ENCODE data around the gene EPB42.
A peak's percentile ranks its signal among the peaks of the same experiment; 100 is the strongest.
"Not testable (repeated sequence)": the region's sequence is repeated elsewhere in the genome, so short reads cannot be mapped to it uniquely, and the experiment has no call there.

Gene EPB42

DNA sequence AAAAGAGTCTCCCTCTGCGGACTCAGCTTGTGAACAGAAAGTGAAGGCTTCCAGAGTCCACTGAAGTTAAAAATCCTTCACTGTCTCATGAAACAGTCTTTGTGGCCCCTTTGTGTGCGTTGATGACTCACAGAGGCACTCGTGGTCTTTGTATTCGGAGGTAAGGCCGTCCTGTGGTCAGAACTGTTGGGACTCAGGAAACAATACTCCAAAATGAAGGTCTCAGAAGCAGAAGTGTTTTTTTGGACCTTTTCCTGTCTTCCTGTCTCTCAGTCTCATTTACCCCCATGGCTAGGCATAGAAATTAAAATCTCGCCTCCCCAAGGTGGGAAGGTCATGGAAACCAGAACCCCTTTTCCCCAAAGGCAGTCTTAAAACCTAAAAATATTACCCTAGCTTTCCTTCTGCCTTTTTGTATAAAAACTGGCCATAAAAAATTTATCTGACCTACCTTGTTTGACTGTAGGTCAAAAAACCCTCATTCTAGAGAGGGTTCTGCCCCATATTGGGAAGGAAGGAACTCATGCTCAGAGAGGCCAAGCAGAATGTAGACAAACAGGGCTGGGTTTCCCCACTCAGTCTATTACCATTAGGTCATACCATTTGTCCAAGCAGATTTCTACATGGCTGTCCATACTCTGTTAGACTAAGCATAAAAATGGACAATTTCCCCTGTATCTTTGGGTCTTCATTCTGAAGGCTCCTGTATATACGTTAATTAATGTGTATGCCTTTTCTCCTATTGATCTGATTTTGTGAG lies 19.1 kb upstream of the EPB42 start:
- DNase-seq = peak; percentile 63

DNA sequence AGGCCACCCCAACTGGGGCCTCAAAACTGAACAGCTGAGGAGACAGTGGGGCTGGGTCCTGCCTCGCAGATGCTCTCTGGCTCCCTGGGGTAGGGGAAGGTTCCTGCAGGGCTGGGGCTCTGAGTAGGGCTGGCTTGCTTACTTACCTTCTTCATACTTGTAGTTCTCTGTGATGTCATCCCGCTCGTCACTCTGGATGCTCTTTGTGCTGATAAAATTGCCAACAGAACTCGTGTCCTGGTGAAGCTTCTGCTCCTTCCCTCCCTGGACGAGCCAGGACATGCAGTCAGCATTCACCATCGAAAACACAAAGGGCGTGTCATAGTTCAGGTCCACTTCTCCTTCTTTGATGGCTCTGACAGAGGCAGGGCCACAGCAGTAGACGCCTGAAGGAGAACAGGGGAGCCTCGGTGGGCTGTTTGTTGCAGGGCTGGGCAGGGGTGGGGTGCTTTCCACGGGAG lies 17.9 kb upstream of the EPB42 start:
- DNase-seq = no peak

DNA sequence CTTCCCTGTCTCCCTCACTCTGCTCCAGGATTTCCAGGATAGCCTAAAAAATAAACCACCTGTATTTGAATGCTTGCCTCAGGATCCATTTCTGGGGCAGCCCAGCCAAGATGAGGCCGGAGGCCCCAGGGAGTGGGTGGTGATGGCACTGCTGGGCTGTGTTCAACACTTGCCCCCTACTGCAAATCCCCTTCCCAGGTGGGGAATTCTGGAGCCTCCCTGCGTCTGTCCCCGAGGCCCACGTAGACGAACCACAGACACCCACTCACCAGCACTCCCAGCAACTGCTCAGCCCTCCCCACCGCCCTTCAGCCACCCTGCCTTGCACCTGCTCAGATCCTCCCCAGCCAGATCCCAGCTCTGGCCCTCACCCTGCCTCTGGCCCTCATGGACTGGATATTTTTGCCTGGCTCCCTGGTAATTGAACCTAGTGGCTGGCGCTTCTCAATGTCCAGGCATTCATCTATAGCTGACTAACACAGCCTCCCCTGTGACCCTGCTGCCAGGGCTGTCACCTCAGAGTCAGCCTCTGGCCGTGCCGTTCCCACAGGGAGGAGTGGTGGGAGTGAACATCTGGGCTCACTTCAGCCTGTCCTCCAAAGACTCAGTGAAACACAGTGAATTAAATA lies 17.1 kb upstream of the EPB42 start:
- DNase-seq = no peak

DNA sequence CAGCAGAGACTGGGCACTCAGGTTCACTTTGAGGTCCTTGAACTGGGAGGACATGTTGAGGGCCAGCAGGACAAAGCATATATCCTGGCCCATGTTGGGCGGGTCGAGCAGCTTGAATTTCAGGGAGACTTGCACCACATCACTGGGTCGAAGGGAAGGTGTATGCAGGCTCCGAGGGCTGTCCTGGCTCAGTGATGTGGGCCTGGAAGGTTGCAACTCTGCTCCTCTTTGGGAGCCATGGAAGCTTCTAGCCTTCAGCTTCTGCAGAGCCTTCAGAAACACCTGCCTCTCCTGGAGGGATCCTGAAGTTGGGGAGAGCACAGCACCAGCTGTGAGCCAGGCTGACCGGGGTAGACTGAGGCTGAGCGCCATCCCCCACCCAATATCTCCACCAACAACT lies 14.7 kb upstream of the EPB42 start:
- DNase-seq = no peak

DNA sequence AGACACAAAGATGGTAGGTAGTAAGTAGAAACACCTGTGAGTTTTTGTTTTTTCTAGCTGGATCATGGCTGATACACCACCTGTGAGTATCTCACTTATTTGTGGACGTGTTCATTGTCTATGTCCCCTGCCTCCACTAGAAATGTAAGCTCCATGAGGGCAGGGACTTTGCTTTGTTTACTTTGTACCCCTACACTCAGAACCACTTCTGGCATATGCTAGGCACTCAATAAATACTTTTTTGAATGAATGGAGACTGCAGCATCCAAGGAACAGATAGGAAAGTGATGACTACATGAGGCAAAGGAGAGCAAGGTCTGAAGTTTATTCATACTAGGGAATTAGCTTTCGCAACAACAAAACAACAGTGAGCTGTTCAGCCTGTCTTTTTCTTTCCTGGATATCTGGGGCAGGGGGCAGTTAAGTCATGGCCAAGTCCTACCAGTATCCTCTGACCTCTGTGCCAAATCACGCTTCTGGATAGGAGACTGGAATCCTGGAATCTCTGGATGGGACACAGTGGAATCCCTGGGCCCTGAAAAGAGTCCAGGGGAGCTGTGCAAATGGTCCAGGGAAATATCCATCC lies 11.6 kb upstream of the EPB42 start:
- no peak for DNase-seq

DNA sequence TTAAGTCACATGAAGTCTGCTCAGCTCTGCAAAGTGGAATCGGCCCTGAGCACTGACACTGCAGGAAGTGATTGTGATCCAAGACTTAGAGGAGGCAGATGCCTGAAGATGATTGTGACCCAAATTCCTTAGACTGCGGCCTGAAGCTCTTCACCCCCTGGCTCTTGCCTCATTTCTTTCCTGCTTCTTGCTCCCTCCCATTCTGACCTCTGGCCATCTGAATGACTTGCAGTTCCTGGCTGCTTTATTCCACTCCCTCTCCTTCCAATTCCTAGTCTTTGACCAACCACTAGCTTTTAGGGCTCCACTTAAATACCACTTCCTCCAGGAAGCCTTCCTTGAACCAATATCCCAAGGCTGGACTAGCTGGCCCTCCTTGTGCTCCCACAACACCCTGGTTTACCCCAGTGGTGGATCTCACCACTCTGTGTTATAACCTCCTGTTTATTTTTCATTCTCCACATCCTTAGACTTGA lies 9.9 kb upstream of the EPB42 start:
- peak; percentile 36 for DNase-seq

DNA sequence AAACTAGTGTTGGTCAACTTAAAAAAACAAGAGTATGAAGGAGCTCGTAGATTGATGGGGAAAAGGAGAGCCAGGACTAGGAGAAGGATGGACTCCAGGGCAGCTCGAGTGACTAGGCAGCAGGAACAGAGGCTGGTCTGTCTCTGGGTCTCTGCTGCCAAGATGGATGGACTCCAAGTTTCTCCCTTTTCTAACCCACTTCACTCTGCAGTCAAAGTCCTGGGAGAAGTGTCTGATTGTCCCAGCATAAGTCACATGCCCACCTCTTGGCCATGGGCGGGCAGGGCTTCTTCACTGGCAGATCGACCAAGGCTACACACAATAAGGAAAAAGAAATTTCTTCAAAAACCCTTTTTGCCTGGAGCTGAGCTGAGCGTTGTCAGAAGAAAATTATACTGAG lies 9.2 kb upstream of the EPB42 start:
- DNase-seq = no peak

DNA sequence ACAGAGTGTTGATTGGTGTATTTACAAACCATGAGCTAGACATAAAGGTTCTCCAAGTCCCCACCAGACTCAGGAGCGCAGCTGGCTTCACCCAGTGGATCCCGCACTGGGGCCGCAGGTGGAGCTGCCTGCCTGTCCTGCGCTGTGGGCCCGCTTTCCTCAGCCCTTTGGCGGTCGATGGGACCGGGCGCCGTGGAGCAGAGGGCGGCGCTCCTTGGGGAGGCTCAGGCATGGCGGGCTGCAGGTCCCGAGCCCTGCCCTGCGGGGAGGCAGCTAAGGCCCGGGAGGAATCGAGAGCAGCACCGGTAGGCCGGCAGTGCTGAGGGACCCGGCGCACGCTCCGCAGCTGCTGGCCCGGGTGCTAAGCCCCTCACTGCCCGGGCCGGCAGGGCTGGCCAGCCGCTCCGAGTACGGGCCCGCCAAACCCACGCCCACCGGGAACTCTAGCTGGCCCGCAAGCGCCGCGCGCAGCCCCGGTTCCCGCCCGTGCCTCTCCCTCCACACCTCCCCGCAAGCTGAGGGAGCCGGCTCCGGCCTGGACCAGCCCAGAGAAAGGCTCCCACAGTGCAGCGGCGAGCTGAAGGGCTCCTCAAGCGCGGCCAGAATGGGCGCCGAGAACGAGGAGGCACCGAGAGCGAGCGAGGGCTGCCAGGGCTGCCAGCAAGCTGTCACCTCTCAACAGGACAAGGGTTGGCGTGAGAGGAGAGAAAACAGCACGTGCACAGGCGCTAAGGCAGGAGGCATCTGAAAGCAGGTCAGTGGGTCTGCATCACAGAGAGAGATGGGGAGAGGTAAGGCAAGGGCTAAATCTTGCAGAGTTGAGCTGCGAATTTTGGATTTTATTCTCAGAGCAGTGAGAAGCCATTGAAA lies 5.9 kb upstream of the EPB42 start:
- DNase-seq = no peak

DNA sequence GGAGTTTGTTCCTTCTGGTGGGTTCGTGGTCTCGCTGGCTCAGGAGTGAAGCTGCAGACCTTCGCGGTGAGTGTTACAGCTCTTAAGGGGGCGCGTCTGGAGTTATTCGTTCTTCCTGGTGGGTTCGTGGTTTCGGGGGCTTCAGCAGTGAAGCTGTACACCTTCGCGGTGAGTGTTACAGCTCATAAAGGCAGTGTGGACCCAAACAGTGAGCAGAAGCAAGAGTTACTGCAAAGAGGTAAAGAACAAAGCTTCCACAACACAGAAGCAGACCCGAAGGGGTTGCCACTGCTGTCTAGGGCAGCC lies 5.1 kb upstream of the EPB42 start:
- not testable (repeated sequence) for DNase-seq

DNA sequence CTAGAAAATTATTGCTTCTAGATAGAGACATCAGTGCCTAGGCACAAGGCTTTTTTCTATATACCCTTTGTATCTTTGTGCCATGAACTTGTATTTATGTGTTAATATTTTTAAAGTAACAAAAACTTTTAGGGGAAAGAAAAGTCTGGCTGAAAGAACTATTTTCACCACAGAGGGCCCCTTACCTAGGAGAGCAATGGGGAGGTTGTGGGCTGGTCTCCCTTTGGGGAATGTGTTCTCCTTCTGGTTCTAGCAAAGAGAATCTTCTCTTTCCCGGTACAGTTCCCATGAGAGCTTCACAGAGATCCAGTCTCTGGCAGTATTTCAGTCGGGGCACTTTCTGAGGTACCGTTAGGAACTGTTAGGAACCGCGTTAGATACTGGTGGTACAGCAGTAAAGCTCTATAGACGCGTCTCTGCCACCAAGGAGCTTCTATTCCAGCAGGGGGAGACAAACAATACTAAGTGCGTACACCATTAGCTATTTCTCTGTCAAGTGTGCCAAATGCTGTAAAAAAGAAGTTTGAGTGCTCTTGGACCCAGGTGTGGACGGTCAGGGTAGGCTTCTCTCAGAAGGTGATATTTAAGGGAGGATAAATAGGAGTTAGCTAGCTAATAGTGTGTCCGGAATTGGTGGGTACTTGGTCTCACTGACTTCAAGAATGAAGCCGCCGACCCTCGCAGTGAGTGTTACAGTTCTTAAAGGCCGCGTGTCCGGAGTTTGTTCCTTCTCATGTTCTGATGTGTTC lies 4.6 kb upstream of the EPB42 start:
- peak; percentile 96 for DNase-seq

DNA sequence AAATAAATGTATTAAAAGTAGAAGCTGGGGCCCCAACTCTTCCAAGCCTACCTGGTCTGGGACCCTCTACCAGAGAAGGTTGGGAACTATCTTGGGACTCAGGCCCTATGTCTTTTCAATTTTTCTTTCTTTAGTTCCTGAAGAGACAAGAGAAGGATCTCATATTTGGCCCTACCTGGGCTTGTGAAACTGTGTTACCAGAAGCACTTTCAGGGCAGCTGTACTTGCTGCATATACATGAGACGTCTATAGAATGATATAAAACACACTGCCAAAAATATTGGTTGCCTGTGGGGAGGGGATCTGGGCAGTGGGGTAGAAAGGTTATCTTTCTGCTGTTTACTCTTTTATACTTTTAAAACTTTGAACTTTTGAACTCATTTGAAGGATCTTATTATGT lies 604 bp upstream of the EPB42 start:
- DNase-seq = peak; percentile 78

DNA sequence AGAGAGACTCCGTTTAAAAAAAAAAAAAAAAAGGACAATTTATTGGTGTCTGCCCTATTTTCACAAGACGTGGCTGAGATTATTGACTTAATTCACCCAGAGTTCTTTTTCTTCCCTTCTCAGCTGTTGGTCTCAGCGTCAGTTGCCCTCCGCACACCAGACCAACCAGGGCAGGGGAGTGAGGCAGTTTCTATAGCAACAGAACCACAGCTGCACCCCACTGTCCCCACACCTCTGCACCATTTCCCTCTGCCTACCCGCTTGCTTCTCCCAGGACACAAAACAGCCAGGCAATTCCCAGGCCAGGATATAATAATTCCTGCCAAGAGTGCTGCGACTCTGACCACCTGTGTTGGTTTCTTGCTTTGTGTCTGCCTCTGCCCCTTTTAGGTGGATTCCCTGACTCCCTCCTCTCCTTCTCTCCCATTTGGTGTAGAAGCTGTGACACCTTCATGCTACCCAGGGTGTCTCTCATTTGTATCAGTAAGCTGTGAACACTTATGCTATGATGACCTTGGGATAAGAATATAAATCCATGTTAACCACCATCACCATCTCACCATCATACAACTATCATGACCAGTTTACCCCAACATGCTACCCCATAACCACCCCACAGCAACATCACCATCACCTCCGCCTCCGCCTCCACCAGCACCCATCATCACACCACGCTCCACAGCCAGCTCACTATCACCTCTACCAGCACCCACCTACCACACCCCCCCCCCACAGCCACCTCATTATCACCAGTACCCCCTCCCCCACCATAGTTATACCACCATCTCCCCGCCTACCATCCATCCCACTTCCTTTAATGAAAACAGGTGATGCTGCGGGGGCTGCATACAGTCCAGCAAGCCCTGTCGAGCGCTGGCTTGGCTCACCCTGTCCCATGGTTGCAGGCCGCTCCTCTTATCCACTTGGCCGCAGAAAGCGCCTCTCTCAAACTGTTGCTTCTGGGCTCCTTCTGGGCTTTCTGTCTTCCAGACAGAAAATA lies 589 bp downstream of the EPB42 start:
- peak; percentile 20 for DNase-seq

DNA sequence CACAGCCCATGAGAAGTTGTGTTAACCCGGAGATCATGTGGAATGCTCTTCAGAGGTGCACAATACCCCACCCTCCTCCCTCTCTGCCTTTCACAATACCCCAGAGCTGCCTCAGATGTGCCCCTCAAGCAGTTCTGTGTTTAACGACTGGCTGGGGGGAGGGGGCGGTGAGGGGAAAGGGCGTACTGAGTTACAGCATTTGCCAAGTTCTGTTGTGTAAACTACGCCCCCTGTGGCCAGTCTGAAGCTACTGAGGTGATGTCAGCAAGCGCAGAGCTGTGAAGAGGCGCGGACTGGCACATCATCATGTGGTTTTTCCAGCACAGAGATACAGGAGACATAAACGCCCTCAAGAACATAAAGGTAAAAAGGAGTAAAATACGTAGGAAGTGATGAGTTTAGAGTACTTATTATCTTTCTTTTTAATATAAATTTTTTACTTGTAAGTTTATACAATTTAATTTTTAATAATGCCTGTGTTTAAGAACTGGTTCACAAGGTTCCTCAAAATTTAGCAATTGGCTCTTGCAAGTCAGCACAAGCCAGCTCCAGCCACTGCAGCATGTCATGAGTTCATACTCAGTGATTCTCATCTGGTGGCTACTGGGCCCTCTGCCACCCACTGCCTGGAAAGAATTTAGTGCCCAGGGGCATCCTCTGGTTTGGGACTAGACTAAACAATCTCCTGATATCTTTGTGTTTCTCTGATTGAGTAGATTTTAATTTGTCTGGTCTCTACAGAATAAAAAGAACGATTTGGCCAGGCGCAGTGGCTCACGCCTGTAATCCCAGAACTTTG lies 1.7 kb downstream of the EPB42 start:
- DNase-seq = peak; percentile 86

DNA sequence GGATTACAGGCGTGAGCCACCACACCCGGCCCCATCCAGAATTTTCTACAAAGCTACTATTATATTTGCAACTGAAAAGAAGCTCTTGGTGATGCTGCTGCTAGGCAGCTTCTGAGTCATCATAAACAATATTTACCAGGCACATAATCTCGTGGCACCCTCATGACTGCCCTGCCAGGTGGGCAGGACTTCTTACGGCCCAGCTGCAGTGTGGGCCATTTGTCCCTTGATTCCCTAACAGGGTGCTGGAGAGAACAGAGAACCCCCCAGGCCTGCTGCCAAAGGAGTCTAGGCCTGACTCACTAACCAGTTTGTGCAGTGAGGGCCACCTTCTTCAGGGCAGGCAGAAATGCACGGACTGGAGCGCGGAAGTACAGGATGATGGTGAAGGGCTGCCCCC lies 4.9 kb downstream of the EPB42 start:
- no peak for DNase-seq

DNA sequence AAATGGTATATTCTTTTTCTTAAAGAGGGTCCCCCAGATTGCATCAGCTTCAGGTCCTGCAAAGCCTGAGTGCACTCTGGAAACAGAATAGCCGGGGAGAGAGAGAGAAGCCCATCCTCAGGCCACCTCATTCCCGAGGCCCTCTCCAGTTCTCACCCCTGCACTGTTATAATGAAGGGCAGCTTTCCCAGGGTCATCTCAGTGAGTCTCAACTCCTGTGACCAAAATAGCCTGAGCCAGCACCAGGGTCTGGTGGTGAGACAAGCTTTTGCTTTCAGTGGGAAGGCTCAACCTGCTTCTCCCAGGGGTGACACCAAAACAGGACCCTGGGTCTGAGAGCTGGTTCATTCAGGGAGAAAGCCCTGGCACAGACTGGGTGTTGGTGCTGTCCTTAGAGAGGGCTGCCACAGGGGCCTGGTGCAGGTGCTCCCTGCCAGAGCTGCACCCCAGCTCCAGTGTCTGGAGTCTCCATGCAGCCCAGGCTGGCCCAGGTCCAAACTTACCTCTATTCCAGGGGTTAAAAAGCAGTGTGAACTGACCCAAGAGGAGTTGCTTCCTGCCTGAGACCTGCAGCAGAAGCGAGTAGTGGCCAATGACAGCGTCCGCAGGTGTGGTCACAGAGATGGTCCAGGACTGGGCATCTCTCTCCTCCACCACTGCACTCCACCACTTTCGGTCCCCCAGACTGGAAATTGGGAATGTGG lies 6.1 kb downstream of the EPB42 start:
- no peak for DNase-seq

DNA sequence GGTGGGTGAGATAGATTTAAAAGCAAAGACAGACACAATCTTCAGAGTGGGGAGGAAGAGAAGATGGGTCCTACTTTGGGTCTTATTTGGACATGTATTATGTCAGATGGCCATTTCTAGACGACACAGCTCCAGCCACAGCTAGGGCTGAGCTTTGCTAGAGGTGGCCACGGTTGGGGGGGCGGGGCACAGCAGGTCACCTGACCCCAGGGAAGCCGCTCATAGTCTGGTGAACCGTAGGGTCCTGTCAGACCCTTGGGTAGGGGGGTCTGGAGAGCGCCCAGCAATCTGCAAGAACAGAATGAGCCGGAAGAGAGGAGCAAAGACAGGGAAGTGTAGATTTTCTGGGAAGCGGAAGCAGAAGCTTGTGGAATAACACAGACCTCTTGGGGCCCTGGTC lies 6.6 kb downstream of the EPB42 start:
- no peak for DNase-seq

DNA sequence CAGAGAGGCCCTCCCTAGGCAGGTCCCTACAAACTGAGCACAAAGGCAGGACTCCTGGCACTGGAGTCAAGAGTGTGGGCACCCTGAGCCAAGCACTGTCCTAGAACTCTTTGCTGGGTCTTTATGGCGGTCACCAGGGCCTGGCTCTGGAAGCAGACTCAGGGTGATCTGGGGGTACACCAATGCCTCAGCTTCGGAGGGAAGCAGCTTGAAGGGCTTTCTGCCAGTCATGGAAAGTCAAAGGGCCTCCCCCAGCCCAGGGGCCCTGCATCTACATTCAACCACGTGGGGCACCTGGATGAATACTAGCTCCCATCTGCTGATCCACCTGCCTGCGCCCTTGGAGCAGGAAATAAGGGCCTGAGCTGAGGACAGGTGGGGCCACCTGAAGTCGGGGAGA lies 7.4 kb downstream of the EPB42 start:
- DNase-seq = no peak

DNA sequence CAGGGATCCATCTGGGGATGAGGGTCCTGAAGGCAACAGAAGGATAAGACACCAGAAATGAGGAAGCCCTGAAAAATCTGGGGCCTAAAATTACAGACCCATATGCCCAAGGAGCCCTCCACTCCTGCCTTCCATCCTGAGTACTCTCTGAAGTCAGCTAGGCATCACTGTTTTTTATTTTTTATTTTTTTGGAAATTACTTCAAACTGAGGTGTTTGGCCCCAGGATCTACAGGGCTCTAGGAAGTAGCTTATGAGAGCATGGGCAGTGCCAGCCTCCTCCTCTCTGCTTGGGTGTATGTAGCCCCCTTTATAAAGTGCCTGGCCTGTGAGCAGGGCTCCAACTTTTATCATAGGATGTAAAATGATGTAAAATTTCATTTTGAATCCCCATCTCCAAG lies 7.9 kb downstream of the EPB42 start:
- DNase-seq = no peak

DNA sequence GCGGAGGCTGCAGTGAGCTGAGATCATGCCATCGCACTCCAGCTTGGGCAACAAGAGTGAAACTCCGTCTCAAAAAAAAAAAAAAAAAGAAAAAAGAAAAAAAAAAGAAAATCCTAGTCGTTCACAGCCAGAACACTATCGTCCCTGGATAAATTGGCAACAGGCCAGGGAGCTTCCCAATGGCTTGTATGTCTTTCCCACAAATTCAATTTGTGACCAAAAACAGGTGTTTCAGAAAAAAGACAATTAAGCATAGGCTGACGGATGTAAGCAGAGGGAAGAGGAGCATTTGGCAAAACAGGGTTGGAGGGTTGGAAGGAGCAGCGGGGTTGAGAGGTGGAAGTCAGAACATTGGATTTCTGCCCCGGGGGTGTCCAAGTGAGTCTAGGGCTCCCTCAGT lies 8.5 kb downstream of the EPB42 start:
- DNase-seq = no peak

DNA sequence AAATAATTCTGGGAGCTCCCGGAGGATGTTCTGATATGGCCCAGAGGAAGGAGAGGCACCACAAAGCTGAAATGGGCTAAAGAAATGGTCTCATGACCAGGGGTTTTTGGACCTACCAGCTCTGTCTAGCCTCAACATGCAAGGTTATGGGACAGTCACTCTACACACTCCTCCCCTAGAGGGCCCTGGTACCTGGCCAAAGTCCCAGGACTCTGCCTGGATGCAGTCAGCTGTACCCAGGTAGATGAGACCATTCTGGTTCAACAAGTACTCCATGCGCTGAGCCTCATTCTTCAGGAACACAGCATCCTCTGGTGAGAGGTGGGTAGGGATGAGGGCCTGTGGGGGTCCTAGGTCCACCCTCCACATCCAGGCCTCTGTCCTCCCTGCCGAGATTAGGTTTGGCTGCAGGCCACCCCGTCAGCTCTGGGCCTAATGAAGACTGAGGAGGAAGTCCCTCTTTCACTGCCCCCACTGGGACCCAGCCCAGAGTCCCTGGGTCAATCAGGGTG lies 9.5 kb downstream of the EPB42 start:
- no peak for DNase-seq
